ENCODE data around the gene TMED9.
A peak's percentile ranks its signal among the peaks of the same experiment; 100 is the strongest.

Gene TMED9

DNA sequence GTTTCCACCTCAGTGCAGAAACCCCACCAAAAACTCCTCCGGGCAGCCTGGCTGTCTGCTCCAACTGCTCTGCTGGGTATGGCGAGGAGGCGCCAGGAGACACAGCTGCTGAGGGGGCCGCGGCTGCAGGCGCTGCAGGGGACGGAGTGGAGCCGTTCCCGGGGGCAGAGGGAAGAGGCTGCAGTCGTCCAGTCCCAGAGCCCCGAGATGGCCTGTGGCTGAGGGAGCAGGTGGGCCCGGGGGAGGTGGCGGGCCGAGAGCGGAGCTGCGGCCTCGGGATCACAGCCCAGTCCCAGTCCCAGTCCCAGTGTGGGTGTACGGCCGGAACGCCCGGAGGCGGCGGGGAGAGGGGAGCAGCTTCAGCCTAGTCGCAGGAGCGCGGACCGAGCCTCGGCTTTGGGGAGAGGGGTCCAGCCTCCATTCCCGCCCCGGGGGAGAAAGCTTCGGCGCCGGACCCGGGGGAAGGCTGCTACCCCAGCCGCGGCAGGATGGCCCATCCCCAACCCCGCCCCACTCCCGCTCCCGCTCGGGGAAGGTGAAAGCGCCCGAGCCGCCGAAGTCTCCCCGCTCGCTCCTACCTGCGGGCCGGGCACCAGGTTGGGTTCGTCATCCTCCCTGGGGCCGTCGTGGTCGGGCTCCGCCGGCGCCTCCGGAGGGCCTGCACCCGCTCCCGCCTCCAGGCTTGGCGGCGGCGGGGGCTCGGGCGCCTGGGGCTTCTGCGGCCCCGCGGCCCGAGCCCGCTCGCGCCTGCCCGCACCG, 38.2 kb upstream of the TMED9 start:
- Histone ChIP-seq H3K27me3 (ENCODE audit: control insufficient read depth, insufficient read depth, low read length) (no peaks in the 10 kb centered on the region), H3K4me3 (ENCODE audit: low read depth, low read length) (peak overlapping the region; percentile 67), H3K79me2 (peaks cover 41% of the 10 kb centered on the region), H3K4me1 (peaks cover 16% of the 10 kb centered on the region), H3K9me3 (ENCODE audit: control insufficient read depth, low read length) (no peaks in the 10 kb centered on the region), H3K27ac (peak overlapping the region; percentile 45), H3K36me3 (ENCODE audit: control insufficient read depth, insufficient read depth, low read length) (no peaks in the 10 kb centered on the region), H3K4me2 (ENCODE audit: low read length) (peak overlapping the region; percentile 94), H3K9ac (no peak overlapping the region), H2AFZ (peak overlapping the region; percentile 80)
- TF ChIP-seq, protein P1, sequence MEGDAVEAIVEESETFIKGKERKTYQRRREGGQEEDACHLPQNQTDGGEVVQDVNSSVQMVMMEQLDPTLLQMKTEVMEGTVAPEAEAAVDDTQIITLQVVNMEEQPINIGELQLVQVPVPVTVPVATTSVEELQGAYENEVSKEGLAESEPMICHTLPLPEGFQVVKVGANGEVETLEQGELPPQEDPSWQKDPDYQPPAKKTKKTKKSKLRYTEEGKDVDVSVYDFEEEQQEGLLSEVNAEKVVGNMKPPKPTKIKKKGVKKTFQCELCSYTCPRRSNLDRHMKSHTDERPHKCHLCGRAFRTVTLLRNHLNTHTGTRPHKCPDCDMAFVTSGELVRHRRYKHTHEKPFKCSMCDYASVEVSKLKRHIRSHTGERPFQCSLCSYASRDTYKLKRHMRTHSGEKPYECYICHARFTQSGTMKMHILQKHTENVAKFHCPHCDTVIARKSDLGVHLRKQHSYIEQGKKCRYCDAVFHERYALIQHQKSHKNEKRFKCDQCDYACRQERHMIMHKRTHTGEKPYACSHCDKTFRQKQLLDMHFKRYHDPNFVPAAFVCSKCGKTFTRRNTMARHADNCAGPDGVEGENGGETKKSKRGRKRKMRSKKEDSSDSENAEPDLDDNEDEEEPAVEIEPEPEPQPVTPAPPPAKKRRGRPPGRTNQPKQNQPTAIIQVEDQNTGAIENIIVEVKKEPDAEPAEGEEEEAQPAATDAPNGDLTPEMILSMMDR (IDR thresholded peaks at IDR 0.05): no peak

DNA sequence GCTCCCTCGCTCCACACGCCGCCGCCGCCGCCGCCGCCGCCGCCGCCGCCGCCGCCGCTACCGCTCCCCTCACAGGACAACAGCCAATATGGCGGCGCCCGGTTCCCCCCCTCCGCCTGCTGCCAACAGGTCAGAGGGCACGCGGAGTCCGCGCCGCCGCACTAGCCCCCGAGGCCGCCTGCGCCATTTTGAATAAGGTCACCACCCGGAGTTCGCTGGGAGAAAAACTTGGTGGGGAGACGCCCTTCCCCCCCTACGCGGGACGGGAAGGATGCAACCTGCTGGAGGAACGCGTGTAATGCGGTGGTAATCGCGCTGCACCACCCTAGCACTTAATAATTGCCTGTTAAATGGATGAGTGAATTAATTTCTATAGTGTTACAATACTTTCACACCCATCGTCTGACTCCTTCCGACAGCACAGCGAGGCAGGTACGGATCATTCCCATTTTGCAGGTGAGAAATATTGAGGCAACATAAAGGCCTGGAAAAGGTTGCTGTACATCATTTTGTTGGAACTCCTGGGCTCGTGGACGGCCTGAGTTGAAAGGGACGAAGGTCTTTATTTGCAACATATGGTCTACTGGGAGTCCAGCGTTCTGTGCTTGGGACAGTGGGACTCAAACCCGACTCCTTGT, 37.4 kb upstream of the TMED9 start, which contains the start of gene FAM193B:
Gene FAM193B, minus strand, starts transcription at position 90 of the 638 bp plus-strand sequence. CDS start 105 bp downstream, outside the sequence.
- Histone ChIP-seq H3K27ac (peak within 1 kb of the TSS; percentile 45), H3K4me3 (ENCODE audit: low read depth, low read length) (peak within 1 kb of the TSS; percentile 67), H3K79me2 (peaks cover 35% of the 10 kb centered on the region), H2AFZ (peak within 1 kb of the TSS; percentile 82), H3K27me3 (ENCODE audit: control insufficient read depth, insufficient read depth, low read length) (no peaks in the 10 kb centered on the region), H3K9me3 (ENCODE audit: control insufficient read depth, low read length) (no peaks in the 10 kb centered on the region), H3K4me1 (peaks cover 16% of the 10 kb centered on the region), H3K4me2 (ENCODE audit: low read length) (peak within 1 kb of the TSS; percentile 94), H3K36me3 (ENCODE audit: control insufficient read depth, insufficient read depth, low read length) (no peaks in the 10 kb centered on the region), H3K9ac (no peak within 1 kb of the TSS)
- TF ChIP-seq, protein P1 (IDR thresholded peaks at IDR 0.05): peak; percentile 12

DNA sequence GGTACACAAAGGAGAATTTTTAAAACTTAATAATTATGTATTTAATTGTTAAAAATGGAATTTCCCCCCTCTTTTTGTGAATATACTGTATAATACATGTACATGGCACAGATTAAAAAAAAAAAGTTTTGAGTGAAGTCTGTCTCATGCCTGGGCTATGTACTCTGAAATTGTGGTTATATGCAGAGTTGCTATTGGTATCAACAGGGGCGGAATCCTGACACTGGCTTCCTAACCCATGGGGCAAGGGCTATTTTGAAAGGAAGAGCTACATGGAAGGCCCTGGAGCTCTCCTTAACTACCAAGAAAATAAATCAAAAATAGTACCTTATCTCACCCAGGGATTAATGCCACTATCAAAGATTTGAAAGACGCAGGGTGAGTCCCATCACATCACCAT, 36.8 kb upstream of the TMED9 start:
- Histone ChIP-seq H2AFZ (peak overlapping the region; percentile 82), H3K9me3 (ENCODE audit: control insufficient read depth, low read length) (no peaks in the 10 kb centered on the region), H3K4me1 (peaks cover 16% of the 10 kb centered on the region), H3K36me3 (ENCODE audit: control insufficient read depth, insufficient read depth, low read length) (no peaks in the 10 kb centered on the region), H3K27ac (no peak overlapping the region), H3K4me2 (ENCODE audit: low read length) (no peak overlapping the region), H3K9ac (no peak overlapping the region), H3K27me3 (ENCODE audit: control insufficient read depth, insufficient read depth, low read length) (no peaks in the 10 kb centered on the region), H3K79me2 (peaks cover 29% of the 10 kb centered on the region), H3K4me3 (ENCODE audit: low read depth, low read length) (peak overlapping the region; percentile 38)
- TF ChIP-seq, protein P1 (IDR thresholded peaks at IDR 0.05): no peak

DNA sequence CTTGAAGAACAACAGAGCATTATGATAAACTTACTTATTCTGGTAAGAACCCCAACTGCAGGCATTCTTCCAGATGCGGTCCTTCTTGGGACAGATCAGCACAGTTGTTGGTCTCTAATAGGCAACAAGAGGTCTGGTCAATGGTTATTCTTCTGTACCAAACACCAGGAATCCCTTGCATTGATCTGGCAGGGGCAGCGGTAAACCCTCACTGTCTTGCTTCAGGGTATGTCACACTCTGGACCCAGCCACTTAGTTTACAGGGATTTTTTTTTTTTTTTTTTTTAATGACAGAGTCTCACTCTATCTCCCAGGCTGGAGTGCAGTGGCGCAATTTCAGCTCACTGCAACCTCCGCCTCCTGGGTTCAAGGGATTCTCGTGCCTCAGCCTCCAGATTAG, 36.3 kb upstream of the TMED9 start:
- Histone ChIP-seq H2AFZ (no peak overlapping the region), H3K79me2 (peaks cover 25% of the 10 kb centered on the region), H3K36me3 (ENCODE audit: control insufficient read depth, insufficient read depth, low read length) (no peaks in the 10 kb centered on the region), H3K27me3 (ENCODE audit: control insufficient read depth, insufficient read depth, low read length) (no peaks in the 10 kb centered on the region), H3K4me2 (ENCODE audit: low read length) (no peak overlapping the region), H3K4me3 (ENCODE audit: low read depth, low read length) (no peak overlapping the region), H3K9me3 (ENCODE audit: control insufficient read depth, low read length) (no peaks in the 10 kb centered on the region), H3K27ac (no peak overlapping the region), H3K4me1 (peaks cover 16% of the 10 kb centered on the region), H3K9ac (no peak overlapping the region)
- TF ChIP-seq, protein P1 (IDR thresholded peaks at IDR 0.05): no peak
